A172 (cell line): Measurements from ENCODE around the gene ATP9A. TPM values are rescaled to one million over a fixed set of nuclear protein-coding genes. Genes with fewer than 3 reads are reported as not detected.
"Not testable (repeated sequence)": the region's sequence is repeated elsewhere in the genome, so short reads cannot be mapped to it uniquely, and the experiment has no call there.

Experiments
- DNase-seq: peaks from one replicate; pipeline ENCODE4 v3.0.0-alpha.2; 2015; ENCODE audit warnings: low spot score
- total RNA-seq: library from RNA; depleted of rRNA; stranded (reverse); fragments of >200 nt; shearing (Covaris generic); gene quantifications from 2 replicates; pipeline ENCODE4 v1.2.3, GENCODE V29; 2014

ATP9A gene
- total RNA-seq, 1 experiment from 2014 or later: 19.5 TPM

DNA sequence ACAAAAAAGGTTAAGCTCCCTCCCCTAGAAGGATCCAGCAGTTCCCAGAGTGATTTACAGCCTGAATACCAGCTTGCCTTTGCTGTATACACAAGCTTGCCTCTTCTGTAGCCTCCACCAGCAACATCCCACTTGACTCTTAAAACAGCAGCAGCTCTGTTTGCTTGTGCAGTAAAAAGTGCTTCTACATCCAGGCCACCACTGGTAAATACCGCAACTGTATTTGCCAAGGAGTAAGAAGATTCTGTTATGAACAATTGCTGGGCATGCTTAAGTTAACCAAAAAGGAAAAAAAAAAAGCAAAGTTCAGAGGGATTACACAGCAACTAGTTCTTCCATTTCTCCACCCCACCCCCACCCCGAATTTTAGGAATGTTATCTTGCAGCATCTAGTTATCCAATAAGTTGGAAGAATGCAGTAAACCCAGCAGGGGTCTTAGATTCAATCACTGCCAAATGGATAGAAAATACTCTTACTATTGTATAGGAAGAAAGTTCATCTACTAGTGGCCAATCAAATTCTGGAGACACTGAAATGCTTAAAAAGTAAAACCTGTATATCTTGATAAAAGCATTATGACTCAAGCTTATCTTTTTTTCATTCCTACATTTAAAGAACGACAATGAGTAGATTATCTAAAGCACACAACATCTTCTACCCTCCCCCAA is 29.3 kb upstream of the ATP9A start:
- DNase-seq: peak; percentile 43

DNA sequence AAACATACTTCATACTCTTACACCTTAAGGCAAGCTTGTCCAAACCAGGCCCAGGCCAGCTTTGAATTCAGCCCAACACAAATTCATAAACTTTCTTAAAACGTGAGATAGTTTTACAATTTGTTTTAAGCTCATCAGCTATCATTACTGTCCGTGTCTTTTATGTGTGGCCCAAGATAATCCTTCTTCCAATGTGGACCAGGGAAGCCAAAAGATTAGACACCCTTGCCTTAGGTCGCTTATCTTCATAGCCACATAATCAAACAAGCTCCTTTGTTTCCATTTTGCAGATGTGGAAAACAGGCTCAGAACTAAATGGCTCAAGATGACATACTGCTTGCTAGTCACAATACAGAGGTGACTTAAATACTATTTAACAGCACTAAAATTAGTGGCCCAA is 28.1 kb upstream of the ATP9A start:
- no peak for DNase-seq

DNA sequence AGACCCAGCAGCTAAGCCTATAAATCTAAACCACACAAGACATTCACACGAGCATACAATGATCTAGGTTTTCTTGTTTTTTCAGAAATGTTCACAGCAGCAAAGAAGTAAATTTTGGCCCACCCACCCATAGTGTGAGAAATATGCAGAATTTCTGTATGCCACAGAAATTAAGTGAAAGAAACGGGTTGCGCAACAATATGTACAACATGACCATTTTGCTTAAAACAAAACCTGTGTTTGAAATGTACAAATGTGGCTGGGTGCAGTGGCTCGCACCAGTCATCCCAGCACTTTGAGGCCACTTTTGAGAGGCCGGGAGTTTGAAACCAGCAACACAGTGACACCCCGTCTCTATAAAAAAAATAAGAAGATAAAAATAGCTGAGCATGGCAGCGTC is 24.8 kb upstream of the ATP9A start:
- DNase-seq: no peak

DNA sequence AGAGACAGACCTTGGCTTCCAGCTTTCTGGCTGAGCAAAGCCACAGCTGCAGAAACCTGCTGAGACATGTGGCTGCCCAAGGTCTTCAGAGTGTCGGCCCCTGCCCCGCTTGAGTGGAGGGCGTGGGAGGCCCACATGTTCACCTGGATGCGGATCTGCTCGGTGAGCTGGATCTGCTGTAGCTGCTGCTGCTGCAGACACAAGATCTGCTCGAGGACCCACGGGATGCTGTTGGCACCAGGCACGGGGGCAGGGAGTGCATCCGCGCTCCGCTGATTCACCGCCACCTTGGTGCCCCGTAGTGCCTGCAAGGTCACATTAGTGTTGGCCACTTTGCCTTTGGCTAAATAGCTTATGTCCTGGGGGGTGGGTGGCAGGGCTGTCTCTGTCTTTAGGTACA is 23.4 kb upstream of the ATP9A start:
- DNase-seq: no peak

- DNase-seq: no peak
These were observed 22.1 kb upstream of the ATP9A start for GRCh38 chr20:51790256-51790655.

GRCh38 chr20:51789434-51789833 is 21.2 kb upstream of the ATP9A start:
- DNase-seq: no peak

DNA sequence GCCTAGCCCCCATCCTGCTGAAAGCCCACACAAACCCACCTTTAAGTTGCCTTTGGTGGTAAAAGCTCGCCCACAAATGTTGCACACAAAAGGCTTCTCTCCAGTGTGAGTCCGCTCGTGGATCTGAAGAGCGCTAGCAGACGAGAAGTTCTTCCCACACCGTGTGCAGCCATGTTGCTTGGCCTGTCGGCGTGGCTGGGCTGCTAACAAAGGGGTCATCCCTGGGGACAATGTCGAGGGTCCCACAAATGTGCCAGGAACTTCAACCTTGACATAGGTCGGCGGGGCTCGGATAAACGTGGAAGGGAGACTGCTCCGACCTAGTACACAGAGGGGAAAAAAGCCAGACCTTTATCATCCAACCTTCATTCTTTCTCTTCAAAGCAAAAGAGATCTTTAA is 20.6 kb upstream of the ATP9A start:
- no peak for DNase-seq

DNA sequence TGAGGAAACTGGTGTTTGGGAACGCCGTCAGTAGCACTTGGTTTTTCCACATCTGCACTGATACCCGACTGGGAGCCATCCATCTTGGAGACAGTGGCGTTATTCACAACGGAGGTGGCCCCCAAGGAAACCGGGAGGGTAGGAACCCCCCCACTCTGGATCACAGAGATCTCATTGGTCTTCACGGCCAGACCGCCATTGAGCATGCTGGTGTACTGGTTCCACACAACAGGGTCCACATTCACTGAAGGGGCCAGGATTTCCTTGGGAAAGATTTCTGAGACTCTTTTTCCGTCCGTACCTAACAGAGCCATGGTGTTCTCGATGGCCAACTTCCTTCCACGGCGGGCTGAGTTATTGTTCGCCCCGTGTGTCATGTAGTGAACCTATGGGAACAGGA is 16.1 kb upstream of the ATP9A start:
- no peak for DNase-seq

DNA sequence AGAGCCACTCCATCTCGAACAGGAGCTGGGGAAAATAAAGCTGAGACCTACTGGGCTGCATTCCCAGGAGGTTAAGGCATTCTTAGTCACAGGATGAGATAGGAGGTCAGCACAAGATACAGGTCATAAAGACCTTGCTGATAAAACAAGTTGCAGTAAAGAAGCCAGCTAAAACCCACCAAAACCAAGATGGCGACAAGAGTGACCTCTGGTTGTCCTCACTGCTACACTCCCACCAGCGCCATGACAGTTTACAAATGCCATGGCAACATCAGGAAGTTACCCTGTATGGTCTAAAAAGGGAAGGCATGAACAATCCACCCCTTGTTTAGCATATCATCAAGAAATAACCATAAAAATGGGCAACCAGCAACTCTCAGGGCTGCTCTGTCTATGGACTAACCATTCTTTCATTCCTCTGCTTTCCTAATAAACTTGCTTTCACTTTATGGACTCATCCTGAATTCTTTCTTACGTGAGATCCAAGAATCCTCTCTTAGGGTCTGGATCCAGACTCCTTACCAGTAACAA is 10.1 kb upstream of the ATP9A start:
- DNase-seq: not testable (repeated sequence)

- DNase-seq: no peak
These were observed 7.1 kb upstream of the ATP9A start for GRCh38 chr20:51775241-51775640.

DNA sequence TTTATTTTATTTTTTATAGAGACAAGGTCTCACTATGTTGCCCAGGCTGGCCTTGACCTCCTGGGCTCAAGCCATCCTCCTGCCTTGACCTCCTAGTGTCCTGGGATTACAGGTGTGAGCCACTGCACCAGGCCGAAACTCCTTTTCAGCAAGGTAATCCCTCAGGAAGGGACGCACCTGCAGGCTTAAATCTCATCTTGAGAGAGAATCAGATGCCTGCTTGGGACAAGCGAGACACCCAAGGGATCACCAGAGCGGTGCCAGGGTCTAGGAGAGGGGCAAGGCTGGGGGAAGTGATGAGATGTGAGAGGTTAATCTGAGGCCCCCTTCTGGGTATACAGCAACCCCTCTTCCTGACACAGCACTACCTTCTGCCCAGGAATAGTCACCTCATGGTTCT is 4.0 kb upstream of the ATP9A start:
- no peak for DNase-seq

DNA sequence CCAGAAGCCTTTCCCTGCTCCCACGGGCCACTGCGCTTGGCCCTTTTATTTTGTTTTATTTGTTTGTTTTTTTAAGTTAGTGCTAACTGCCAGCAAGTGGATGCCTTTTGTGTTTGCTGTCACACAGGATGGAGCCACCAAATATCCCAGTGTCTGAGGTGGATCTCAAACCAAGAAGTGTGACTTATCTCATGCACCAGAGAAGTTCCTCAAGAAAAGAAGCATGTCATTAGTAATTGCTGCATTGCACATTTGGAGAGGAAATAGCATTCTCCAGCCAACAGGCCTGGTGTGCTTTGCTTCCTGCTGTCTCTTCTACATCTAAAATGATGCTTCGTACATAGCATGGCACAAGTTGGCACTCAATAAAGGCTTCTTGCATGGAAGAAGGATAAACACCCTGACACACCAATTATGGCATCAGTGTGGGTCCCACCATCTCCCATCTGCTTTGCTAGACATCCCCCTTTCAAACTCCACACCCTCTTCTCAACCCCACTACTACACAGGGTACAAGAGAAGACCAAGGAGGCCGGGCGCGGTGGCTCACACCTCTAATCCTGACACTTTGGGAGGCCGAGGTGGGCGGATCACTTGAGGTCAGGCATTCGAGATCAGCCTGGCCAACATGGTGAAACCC is 1.9 kb upstream of the ATP9A start:
- peak; percentile 36 for DNase-seq

DNA sequence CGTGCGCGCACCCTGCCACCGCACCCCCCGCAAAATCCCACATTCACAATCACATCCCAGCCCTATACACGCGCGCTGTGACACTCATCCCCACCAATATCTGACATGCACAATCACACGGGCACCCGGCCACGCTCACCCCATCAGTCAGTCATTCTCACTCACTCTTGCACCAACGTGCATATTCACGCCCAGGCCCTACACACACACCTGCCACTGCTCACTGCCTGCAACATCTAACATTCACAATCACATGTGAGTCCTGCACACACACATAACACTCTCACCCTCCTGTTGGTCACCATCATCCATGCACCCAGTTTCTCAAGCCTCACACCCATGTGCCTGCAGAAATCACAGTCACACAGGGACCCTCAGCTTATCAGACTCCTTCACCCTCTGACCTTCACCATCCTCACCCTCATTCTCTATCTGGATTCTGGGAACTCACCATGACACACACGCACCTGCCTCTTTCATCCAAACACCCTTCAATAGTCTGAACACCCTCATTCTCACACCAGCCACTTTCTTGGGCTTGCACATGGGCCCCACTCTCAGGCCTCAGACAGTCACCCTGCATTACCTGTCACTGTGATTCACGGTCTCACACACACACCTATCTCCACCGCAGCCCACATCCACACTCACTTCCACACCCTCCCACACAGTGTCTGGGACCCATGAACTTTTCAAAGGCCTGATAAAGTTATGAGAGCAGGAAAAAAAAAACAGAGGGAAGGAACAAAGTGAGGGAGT is 748 bp upstream of the ATP9A start:
- no peak for DNase-seq

- DNase-seq: no peak
These were observed 960 bp downstream of the ATP9A start for GRCh38 chr20:51766994-51767866.

DNA sequence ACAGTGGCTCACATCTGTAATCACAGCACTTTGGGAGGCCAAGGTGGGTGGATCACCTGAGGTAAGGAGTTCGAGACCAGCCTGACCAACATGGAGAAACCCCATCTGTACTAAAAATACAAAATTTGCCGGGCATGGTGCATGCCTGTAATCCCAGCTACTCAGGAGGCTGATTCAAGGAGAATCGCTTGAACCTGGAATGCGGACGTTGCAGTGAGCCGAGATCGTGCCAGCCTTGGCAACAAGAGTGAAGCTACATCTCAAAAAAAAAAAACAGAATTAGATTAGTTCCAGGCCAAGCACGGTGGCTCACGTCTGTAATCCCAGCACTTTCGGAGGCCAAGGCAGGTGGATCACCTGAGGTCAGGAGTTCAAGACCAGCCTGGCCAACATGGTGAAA is 2.8 kb downstream of the ATP9A start:
- DNase-seq: not testable (repeated sequence)

DNA sequence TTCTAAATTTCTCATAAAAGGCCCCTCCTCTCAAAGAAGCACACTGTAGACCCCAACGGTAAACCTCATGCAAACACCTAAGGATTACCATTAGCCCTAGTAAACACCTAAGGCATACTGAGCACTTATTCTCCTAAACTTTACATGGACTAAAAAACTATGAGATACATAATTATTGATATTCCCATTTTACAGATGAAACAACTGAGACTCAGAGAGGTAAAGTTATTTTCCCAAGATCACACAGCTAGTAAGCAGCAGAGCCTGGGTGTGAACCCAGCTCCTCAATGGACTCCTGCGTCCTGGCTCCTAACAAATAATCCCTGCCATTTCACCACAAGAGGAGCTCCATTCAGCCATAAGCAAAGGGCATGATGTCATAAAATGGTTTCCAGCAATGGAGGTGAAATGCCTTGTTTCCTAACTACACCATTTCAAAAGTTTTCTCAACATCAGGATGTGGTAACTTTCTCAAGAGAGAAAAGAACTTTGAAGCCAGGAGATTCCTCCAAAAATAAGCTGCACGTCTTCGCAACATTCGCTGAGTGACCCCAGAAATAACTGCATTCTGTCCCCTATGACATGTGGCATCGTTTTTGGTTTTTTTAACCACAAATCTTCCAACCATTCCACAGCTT is 4.1 kb downstream of the ATP9A start:
- DNase-seq: no peak

GRCh38 chr20:51760905-51761546 is 7.2 kb downstream of the ATP9A start:
- peak; percentile 81 for DNase-seq

DNA sequence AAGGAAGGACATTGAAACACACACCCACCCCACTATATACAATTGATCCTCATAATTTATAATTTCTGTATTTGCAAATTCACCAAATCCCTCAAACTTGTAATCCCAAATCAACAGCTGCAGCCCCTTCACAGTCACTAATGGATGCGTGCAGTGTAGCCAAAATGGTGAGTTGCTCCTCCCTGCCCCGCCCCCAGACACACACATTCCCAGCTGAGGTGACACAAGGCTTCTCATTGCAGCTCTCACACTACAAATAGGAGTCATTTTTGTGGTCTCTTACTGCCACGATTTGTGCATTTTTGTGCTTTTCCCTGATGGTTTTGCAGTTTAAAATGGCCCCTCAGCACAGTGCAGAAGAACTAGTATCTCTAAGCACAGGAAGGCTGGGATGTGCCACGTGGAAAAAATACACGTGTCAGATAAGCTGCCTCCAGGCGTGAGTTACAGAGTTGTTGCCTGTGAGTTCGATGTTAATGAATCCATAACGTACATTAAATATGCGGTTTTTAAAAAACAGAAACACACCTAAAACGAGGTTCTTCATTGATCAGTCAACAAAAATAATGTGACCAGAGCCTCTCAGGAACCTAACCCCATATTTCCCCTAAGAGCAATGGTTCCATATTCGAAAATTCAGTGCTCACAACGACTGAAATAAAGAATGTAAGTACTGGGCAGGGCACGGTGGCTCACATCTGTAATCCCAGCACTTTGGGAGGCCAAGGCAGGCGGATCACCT is 8.2 kb downstream of the ATP9A start:
- DNase-seq: no peak

DNA sequence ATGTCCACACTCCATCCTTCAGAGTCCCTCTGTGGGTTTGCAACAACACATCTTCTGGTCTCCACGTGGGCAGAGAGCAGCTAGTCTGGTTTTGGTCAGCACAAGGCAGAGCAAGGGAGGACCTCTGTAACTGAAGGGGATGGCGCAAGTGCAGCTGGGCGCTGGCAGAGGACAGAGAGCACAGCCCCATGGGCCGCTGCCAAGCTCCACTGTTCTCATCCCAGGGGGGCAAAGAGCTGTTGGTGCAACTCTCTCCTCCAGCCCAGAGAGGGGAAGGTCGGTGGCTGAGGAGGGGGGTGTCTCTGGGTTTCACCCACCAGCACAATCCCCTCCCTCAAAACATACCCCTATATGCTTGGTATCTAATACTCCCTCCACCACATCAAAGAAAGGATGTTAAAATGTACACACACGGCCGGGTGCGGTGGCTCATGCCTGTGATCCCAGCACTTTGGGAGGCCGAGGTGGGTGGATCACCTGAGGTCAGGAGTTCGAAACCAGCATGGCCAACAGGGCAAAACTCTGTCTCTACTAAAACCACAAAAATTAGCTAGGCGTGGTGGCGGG is 9.1 kb downstream of the ATP9A start:
- DNase-seq: no peak

GRCh38 chr20:51757226-51757625 is 11.0 kb downstream of the ATP9A start:
- DNase-seq: no peak
